ENCODE results near the gene B4GALT6.

B4GALT6 gene

GRCh38 chr18:31672628-31673135, 11.7 kb downstream of the B4GALT6 start:
- no peak overlapping the region for H3K4me2 ChIP-seq
- no peak overlapping the region for H3K27ac ChIP-seq
- no peak overlapping the region for H2AFZ ChIP-seq (ENCODE audit: low read depth)
- no peaks in the 10 kb centered on the region for H3K36me3 ChIP-seq (ENCODE audit: insufficient read depth)
- peaks cover 5% of the 10 kb centered on the region for H3K4me1 ChIP-seq (ENCODE audit: low read depth, poor library complexity, severe bottlenecking)
- H4K20me1 ChIP-seq (ENCODE audit: insufficient read depth): no peaks in the 10 kb centered on the region
- no peaks in the 10 kb centered on the region for H3K79me2 ChIP-seq (ENCODE audit: insufficient read depth, low read depth)
- no peaks in the 10 kb centered on the region for H3K27me3 ChIP-seq (ENCODE audit: insufficient read depth, low read depth)
- TF ChIP-seq CTCF (conservative IDR thresholded peaks at IDR 0.05; ENCODE audit: low read depth, low read length): no peak
- no peak overlapping the region for H3K4me3 ChIP-seq (IDR thresholded peaks at IDR 0.05; ENCODE audit: insufficient read depth, low read depth, low read length)
- H3K9ac ChIP-seq: no peak overlapping the region

- no peak overlapping the region for H3K4me2 ChIP-seq
- H3K9ac ChIP-seq: no peak overlapping the region
- H3K36me3 ChIP-seq (ENCODE audit: insufficient read depth): no peaks in the 10 kb centered on the region
- no peak overlapping the region for H2AFZ ChIP-seq (ENCODE audit: low read depth)
- H4K20me1 ChIP-seq (ENCODE audit: insufficient read depth): no peaks in the 10 kb centered on the region
- H3K4me1 ChIP-seq (ENCODE audit: low read depth, poor library complexity, severe bottlenecking): peaks cover 5% of the 10 kb centered on the region
- H3K4me3 ChIP-seq (IDR thresholded peaks at IDR 0.05; ENCODE audit: insufficient read depth, low read depth, low read length): no peak overlapping the region
- no peak overlapping the region for H3K27ac ChIP-seq
- TF ChIP-seq CTCF (conservative IDR thresholded peaks at IDR 0.05; ENCODE audit: low read depth, low read length): no peak
- no peaks in the 10 kb centered on the region for H3K79me2 ChIP-seq (ENCODE audit: insufficient read depth, low read depth)
- no peaks in the 10 kb centered on the region for H3K27me3 ChIP-seq (ENCODE audit: insufficient read depth, low read depth)
Observed at GRCh38 chr18:31671951-31672350, 12.4 kb downstream of the B4GALT6 start.

GRCh38 chr18:31669541-31669940, 14.8 kb downstream of the B4GALT6 start:
- no peaks in the 10 kb centered on the region for H3K27me3 ChIP-seq (ENCODE audit: insufficient read depth, low read depth)
- H3K79me2 ChIP-seq (ENCODE audit: insufficient read depth, low read depth): no peaks in the 10 kb centered on the region
- no peaks in the 10 kb centered on the region for H4K20me1 ChIP-seq (ENCODE audit: insufficient read depth)
- no peak overlapping the region for H3K4me2 ChIP-seq
- H3K27ac ChIP-seq: no peak overlapping the region
- H3K4me1 ChIP-seq (ENCODE audit: low read depth, poor library complexity, severe bottlenecking): peaks cover 5% of the 10 kb centered on the region
- no peak overlapping the region for H3K4me3 ChIP-seq (IDR thresholded peaks at IDR 0.05; ENCODE audit: insufficient read depth, low read depth, low read length)
- no peak overlapping the region for H3K9ac ChIP-seq
- no peaks in the 10 kb centered on the region for H3K36me3 ChIP-seq (ENCODE audit: insufficient read depth)
- H2AFZ ChIP-seq (ENCODE audit: low read depth): no peak overlapping the region
- no peak for TF ChIP-seq CTCF (conservative IDR thresholded peaks at IDR 0.05; ENCODE audit: low read depth, low read length)

GRCh38 chr18:31667185-31667584, 17.2 kb downstream of the B4GALT6 start:
- Histone ChIP-seq H3K4me2 (no peak overlapping the region), H3K27ac (no peak overlapping the region)

More at GRCh38 chr18:31667185-31667584, 17.2 kb downstream of the B4GALT6 start:
- Histone ChIP-seq H3K36me3 (ENCODE audit: insufficient read depth) (no peaks in the 10 kb centered on the region), H3K4me1 (ENCODE audit: low read depth, poor library complexity, severe bottlenecking) (no peaks in the 10 kb centered on the region), H3K9ac (no peak overlapping the region), H3K79me2 (ENCODE audit: insufficient read depth, low read depth) (no peaks in the 10 kb centered on the region), H3K27me3 (ENCODE audit: insufficient read depth, low read depth) (no peaks in the 10 kb centered on the region), H4K20me1 (ENCODE audit: insufficient read depth) (no peaks in the 10 kb centered on the region), H3K4me3 (IDR thresholded peaks at IDR 0.05; ENCODE audit: insufficient read depth, low read depth, low read length) (no peak overlapping the region), H2AFZ (ENCODE audit: low read depth) (no peak overlapping the region)
- TF ChIP-seq CTCF (conservative IDR thresholded peaks at IDR 0.05; ENCODE audit: low read depth, low read length): no peak

Data from KMS-11 (cell line).